Activated T-helper 1 cell treated with Interleukin-2 at 50 U/mL for 16 hours (primary cell): ENCODE data around the gene STPG1.

Source experiments
- DNase-seq: peaks from one replicate; pipeline ENCODE4 v3.0.0-alpha.2; 2020; ENCODE audit warnings: low read depth

STPG1 gene

DNA sequence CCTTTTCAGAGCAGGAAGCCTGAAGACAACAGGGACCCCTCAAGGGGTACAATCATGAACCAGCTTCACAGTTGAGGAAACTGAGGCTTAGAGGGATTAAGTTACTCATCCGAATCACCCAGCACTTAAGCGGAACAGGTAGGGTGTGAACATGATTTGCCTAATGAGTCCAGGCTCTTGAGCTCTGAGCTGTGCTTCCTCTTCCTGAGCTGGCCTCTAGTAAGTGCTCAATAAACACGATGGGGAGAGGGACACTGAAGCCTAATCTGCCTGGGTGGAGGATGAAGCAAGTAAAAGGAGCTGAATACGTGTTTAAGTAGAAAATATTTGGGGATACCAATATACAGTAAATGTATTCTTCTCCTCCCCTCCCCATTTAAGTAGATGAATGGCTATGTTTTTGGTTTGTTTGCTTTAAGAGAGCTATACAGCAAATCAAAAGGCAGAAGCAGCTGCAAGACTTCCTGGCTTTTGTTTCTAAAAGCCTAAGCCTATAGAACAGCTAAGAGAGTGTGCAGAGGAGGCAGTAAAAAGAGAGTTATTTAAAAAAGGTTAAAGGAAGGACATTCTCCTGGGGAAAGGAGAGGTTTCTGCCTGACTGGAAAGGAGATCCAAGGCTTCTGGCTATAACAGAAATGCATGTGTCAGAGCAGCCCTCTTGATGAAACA lies 20.5 kb downstream of the STPG1 start:
- no peak for DNase-seq

DNA sequence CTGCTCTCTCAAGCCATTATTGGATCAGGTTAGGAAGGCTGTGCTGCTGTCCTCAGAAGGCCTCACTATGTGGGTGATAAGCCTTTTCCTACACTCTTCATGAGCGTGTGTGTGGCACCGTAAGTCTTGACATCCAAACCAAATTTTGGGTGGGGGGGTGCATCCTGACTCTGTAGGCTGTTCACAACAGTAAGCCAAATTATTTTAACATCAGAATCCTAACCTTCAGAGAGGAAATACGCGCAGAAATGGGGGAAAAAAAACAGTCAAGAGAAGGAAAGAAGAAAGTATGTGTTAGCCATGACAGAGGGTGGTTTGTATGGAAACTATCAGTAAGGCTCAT lies 21.0 kb downstream of the STPG1 start:
- no peak for DNase-seq

DNA sequence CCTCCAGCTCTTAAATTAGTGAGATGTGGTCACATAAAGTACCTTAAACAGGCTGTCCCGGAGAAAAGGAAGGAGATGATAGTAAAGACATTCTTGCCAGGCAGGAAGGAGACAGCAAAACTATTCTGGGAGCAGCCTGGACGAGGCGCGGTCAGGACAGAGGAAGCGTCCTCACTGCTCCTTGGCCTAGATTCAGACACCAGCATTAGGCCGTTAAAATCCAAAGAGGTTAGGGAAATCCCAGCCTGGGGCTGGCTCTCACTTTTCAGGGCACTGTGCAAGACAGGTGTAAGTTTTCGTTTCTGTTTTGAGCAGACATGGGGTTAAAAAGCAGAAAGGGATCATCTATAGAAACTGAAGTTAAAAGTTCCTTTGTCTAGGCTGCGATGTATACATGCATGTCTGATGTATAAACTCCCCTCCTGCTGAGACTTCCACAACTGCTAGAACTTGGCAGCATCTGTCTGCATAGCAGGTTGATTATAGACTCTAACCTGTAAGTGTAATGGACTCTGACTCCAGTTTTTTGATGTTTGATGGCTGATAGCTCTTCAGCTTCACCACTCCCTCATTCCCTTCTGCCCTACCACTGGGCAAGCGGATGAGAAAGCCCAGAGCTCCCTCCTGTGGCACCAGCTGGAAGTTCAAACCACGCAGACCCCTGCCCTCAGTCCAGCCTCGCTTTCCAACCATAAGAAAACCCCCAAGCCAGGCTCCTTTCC lies 21.5 kb downstream of the STPG1 start:
- DNase-seq = peak; percentile 50

DNA sequence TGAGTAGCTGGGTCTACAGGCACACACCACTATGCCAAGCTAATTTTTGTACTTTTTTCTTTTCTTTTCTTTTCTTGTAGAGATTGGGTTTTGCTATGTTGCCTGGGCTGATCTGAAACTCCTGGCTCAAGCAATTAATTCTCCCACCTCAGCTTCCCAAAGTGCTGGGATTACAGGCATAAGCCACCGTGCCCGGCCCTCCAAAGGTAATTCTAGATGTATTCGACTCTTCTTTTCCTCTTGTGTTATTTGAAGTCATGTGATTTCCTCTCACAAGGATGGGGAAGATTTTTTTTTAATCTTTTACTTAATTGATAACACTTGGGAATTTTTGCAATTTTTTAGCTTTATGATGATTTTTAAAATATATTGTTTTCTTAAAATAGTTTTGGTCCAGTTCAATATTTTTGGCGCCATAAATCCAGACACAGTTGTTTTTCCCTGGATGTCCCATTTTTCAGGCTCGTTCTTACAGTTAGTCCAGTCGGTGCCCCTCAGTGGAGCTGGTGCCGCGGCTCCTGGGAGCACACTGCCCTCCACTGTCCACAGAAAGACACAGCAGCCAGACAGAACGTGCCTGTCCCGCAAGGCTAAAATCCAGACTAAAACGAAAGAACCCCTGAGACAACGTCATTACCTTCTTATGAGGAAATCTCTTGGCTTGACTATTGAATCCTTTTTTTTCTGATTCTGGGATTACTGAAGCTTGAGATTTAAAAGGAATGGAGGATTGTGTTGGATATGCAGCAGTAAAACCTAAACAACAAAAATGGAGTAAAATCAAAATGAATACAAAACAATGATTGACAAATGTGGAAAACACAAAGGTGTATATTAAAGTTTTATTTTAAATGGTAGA lies 22.4 kb downstream of the STPG1 start:
- peak; percentile 49 for DNase-seq

DNA sequence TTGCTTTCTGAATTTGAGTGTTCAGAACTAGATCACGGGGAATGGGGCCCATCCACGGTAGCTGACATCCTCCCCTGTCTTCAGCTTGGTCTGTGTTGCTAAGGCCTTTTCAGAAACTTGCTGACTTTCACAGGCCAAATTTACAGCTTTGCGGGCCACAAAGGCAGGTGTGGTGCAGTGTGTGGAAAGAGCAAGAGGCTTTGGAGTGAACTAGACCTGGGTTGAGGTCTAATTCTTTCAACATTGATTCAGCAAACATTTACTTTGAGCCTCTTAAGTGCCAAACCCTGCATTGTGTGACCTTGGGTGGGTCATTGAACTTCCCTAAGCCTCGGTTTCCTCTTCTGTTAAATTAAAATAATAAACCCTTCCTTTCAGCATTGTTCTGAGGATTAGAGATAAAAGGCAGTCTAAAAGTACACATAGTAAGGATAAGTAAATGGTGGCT lies 24.3 kb downstream of the STPG1 start:
- no peak for DNase-seq

- no peak for DNase-seq
These were observed 25.2 kb downstream of the STPG1 start for GRCh38 chr1:24388331-24388885.

DNA sequence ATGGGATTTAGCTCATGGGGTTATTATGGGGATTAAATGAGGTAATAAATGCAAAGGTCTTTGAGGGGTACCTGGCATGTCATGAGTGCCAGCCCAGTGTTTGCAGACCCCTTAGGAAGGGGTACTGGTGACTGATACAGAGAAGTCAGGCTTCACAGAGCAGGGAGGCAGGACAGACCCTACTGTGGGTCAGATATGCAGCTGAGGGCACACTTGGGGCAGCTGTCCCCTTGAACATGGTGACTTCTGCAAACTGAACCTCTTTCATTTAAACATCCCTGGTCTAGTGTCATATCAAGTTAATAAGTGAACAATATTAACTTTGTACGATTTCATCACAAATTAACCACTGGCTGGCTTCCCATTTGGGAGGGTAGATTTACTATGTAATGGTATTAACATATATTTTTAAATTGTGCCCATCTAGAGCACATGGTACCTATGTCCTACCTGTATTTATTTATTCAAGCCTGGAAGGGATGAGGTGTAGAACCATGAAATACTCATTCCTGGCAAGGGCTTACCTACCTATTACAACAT lies 25.9 kb downstream of the STPG1 start:
- DNase-seq = no peak

- DNase-seq = no peak
These were observed 26.7 kb downstream of the STPG1 start for GRCh38 chr1:24386931-24387330.

GRCh38 chr1:24386241-24386640 lies 27.3 kb downstream of the STPG1 start:
- DNase-seq = no peak

DNA sequence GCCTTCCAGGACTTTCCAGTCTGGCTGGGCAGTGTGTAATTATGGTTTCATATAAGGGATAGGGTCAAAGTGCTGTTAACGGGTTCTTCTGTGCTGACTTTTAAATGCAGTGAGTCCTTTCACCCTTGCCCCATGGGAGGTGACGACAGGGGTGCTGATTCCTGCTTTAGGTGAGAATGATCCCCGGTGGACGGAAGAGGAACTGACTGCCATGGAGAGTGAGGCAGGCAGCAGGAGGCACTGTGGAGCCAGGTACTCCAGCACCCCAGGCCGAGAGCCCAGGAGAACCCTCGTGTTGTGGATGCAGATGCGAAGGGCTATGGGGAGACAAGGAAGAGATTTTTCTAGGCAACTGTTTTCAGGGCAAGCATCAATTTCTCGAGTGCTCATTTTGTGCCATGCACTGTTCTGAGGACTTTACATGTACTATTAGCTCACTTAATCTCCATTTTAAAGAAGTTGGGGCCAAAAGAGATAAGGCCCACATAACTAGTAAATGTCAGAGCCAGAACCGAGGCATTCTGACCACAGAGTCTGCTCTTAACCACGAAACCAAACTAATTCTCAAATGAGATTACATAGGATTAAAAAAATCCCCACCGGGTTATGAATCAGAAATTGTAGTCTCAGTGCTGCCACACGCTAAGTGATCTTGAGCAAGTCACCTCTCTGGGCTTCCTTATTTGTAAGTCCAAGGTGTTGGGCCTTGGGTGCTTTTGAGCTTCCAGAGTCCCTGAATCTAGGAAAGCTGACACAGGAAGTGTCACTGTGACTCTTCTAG lies 28.2 kb downstream of the STPG1 start:
- no peak for DNase-seq

DNA sequence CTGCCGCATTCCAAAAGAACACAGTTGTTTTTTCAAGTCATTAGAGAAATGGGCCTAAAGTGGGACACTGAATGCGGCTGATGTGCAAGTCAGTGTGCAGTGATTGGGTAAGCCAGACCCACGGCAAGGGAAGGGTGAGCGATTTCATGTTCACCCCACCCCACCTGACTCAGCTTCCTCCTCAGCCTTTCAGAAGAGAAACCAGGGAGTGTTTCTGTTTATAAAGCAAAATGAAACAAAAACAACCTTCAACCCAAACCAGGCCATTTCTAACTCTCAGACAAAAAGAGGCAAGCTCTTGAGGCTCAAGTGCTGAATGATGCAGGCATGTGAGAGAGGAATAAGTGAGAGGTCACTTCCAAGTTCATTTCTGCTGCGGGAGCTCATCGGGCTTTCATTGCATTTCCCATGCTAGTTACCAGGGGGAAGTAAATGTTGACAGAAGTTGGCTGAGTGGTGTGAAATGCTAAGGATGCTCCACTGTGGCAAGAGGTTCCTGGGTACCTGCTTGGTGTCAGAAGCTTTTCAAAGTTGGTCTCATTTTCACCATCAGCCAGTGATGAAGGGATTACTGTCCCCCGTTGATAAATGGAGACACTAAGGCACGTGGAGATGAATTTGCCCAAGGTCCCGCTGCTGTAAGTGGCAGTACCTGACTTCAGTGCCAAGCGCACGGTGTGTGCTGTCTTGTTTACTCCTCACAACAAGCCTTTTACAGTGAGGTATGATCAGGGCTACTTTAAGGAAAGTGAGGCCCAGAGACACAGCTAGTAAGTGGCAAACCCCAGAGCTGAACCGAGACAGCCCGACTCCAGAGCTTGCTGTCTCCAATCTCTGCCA lies 29.1 kb downstream of the STPG1 start:
- DNase-seq = peak; percentile 24

GRCh38 chr1:24383381-24383940 lies 30.1 kb downstream of the STPG1 start:
- DNase-seq = no peak

DNA sequence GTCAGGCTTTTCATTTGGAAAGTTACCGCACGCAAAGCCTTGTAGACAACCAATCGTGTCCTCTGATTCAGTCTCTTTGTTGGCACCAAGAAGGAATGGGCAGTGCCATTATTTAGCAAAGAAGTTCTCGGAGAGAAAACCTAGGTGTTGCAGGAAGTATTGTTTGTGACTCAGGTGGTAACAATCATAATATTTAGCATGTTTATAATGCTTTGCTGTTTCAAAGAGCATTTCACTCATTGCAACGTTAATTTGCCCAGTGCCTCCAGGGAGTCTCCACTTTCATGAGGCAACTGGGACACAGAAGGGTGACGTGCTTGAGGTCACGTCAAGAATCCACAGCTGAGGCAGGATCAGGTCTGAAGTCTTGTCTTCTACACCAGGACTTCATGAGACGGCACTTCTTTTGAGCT lies 31.4 kb downstream of the STPG1 start:
- DNase-seq = no peak

GRCh38 chr1:24381256-24381655 lies 32.3 kb downstream of the STPG1 start:
- no peak for DNase-seq

GRCh38 chr1:24380508-24380907 lies 33.1 kb downstream of the STPG1 start:
- no peak for DNase-seq

DNA sequence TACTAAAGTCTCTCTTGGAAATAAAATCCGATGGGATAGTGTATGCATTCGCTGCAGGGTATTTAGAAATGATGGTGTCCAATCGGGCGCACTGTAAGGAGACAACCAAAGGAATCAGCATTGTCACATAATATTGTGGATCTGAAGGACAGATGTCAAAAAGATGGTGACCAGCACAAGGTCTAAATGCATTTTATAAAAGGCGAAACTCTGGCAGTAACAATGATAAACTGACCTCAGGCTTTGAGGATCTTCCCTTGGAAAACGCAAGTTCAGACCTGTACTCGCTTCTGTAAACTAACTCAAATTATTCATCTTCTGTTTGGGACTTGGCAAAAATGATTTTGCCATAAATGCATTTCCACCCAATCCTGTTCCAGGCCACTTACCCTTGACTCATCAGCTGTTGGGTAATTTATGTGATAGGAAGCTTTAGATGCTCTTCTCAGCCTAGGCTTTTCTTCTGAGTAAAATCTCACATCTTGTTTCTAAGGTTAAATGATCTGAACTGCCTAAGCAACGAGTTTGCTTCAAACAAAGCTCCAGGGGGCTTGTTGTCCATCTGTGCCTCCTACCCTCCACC lies 33.8 kb downstream of the STPG1 start:
- no peak for DNase-seq

GRCh38 chr1:24374891-24375786 lies 38.4 kb downstream of the STPG1 start:
- no peak for DNase-seq

GRCh38 chr1:24373710-24374109 lies 39.9 kb downstream of the STPG1 start:
- DNase-seq = no peak

GRCh38 chr1:24373044-24373443 lies 40.5 kb downstream of the STPG1 start:
- no peak for DNase-seq
